HEK293T (cell line): ENCODE measurements around the gene PPOX.

Source experiments
- BHLHE40 ChIP-seq: fragments of 450-650 bp; IDR thresholded peaks from 2 replicates; pipeline ENCODE4 v1.6.1; 2016; ENCODE audit warnings: mild to moderate bottlenecking, moderate library complexity, borderline replicate concordance
- ELF4 ChIP-seq: fragments of 450-650 bp; IDR thresholded peaks from 2 replicates; pipeline ENCODE4 v1.6.1; 2017; ENCODE audit warnings: antibody characterized with exemption
- FOXK2 ChIP-seq: fragments of 450-650 bp; IDR thresholded peaks from 2 replicates; pipeline ENCODE4 v1.6.1; 2016; ENCODE audit warnings: mild to moderate bottlenecking
- FOXM1 ChIP-seq: fragments of 450-650 bp; IDR thresholded peaks from 2 replicates; pipeline ENCODE4 v1.6.1; 2017; ENCODE audit warnings: mild to moderate bottlenecking, borderline replicate concordance
- HDGF ChIP-seq: fragments of 450-650 bp; IDR thresholded peaks from 2 replicates; pipeline ENCODE4 v1.6.1; 2017; ENCODE audit warnings: antibody characterized with exemption, borderline replicate concordance
- SP1 ChIP-seq: fragments of 450-650 bp; IDR thresholded peaks from 2 replicates; pipeline ENCODE4 v1.6.1; 2017
- TARDBP ChIP-seq: fragments of 450-650 bp; IDR thresholded peaks from 2 replicates; pipeline ENCODE4 v1.6.1; 2016
- ZNF384 ChIP-seq: fragments of 450-650 bp; IDR thresholded peaks from 2 replicates; pipeline ENCODE4 v1.6.1; 2016
- TF ChIP-seq, protein P1 (sequence below): fragments of 450-650 bp; IDR thresholded peaks from 2 replicates; pipeline ENCODE4 v1.6.1; 2016

DNA sequence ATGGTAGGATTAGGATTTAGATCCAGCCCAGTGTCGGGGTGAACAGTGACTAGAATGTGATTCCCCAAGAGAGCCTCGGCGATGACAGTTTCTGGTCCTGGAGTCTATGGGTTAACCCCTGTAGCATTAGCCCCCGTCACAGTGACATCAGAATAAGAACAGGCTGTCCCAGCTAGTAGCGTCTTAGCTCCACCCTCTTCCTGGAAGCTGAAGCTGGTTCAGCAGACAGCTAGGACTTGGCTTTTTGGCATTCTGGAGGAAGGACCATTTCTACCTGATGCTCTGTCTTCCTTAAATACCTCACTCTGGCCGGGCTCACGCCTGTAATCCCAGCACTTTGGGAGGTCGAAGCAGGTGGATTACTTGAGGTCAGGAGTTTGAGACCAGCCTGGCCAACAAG lies 40.9 kb downstream of the PPOX start:
- TF ChIP-seq ELF4 (no peak), HDGF (no peak), ZNF384 (no peak), FOXM1 (no peak), TARDBP (no peak), SP1 (no peak), FOXK2 (no peak), BHLHE40 (no peak)
- TF ChIP-seq, protein P1, sequence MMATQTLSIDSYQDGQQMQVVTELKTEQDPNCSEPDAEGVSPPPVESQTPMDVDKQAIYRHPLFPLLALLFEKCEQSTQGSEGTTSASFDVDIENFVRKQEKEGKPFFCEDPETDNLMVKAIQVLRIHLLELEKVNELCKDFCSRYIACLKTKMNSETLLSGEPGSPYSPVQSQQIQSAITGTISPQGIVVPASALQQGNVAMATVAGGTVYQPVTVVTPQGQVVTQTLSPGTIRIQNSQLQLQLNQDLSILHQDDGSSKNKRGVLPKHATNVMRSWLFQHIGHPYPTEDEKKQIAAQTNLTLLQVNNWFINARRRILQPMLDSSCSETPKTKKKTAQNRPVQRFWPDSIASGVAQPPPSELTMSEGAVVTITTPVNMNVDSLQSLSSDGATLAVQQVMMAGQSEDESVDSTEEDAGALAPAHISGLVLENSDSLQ, result no peak
